ENCODE measurements around the gene MTUS2.

MTUS2 gene

GRCh38 chr13:29161676-29162075 lies 341.5 kb downstream of the MTUS2 start:
- Mint-ChIP-seq H3K9me3 (peaks cover 3% of the 10 kb centered on the region), H3K4me3 (no peak overlapping the region), H3K36me3 (no peaks in the 10 kb centered on the region), H3K4me1 (no peaks in the 10 kb centered on the region), H3K27ac (no peak overlapping the region), H3K27me3 (no peaks in the 10 kb centered on the region)
- no peak for ATAC-seq

DNA sequence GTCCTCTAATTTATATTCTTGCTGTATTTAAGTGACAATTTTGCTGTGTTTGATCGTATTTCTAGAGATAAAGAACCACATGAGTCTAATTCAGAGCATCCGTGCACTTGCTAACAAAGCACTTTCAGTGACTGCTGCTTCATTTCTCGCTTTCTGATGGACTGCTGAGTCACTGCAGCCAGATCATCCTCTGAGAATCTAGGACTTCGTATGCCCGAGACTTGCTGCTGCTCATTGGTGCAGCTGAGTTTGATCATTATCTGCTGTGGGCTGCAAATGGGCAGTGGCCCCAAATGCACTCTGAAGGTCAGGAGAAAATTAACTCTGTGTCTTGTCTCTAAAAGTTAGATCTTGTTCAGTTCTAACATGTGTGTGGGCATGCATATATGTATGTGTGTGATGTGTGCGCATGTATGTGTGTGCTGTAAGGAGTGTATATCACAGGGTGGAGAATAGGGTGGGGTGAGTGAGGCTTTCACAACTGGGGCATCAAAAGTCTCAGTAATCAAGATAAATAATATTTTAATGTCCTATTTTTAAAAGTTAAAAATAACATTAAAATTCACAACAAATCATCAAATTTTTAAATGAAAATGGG lies 342.6 kb downstream of the MTUS2 start:
- no peaks in the 10 kb centered on the region for H3K27me3 Mint-ChIP-seq
- no peaks in the 10 kb centered on the region for H3K4me1 Mint-ChIP-seq
- H3K27ac Mint-ChIP-seq = no peak overlapping the region
- peaks cover 3% of the 10 kb centered on the region for H3K9me3 Mint-ChIP-seq
- ATAC-seq = no peak
- no peak overlapping the region for H3K4me3 Mint-ChIP-seq
- no peaks in the 10 kb centered on the region for H3K36me3 Mint-ChIP-seq

DNA sequence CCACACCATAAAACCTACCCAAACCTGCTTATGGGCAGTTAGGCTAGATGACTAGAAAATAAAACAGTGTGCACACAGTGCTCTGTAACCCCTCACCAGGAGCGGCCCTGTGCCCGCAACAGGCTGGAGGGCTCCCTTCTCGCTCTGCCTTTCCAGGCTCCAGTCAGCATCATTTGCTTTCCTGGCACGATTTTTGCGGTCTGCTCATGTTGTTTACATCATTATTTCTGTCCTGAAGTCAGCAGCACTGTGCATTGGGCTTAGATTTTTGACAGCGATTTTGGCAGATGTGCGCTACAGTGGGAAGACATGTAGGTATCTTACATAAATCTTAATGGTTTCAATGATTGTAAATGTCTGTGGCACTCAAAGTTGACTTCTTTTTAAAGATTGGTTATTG lies 344.0 kb downstream of the MTUS2 start:
- no peak overlapping the region for H3K27ac Mint-ChIP-seq
- no peaks in the 10 kb centered on the region for H3K27me3 Mint-ChIP-seq
- H3K36me3 Mint-ChIP-seq = no peaks in the 10 kb centered on the region
- ATAC-seq = no peak
- no peaks in the 10 kb centered on the region for H3K4me1 Mint-ChIP-seq
- H3K9me3 Mint-ChIP-seq = peaks cover 3% of the 10 kb centered on the region
- no peak overlapping the region for H3K4me3 Mint-ChIP-seq

DNA sequence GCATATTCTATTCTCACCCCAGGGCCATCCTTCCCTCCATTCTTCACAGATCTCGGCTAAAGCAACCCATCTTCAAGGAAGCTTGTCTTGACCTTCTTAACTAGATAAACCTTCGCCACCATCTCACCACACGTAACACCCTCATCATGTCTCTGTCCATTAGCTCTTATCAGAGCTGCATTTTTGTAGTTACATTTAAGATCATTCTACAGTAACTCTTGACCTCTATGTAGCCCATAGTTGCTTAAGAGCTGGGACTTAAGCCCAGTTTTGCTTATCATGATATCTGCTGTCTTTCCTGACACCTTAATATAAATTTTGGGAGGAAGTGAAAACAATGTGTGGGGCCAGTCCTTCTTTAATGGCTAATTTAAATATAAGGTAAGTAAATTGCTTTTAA lies 345.1 kb downstream of the MTUS2 start:
- no peaks in the 10 kb centered on the region for H3K27me3 Mint-ChIP-seq
- H3K36me3 Mint-ChIP-seq = no peaks in the 10 kb centered on the region
- no peaks in the 10 kb centered on the region for H3K4me1 Mint-ChIP-seq
- H3K9me3 Mint-ChIP-seq = peaks cover 3% of the 10 kb centered on the region
- H3K27ac Mint-ChIP-seq = no peak overlapping the region
- no peak for ATAC-seq
- H3K4me3 Mint-ChIP-seq = no peak overlapping the region

DNA sequence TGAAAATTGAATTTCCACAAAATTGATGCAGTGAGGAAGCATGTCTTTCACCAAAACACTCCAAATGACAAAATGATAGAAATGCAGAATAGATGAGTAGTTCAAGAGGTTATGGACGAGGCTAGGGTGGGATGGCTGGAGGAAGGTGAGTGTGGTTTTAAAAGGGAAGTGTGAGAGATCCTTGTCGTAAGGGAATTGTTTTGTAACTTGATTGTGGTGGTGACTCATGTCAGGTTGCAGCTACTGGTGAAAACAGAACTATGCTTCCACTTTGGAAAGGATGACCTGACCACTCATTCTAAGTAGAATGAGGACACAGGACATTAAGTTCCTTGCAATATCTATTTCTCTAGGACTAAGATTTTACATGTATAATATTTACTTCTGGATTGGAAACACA lies 345.7 kb downstream of the MTUS2 start:
- no peaks in the 10 kb centered on the region for H3K27me3 Mint-ChIP-seq
- H3K27ac Mint-ChIP-seq = no peak overlapping the region
- ATAC-seq = no peak
- peaks cover 3% of the 10 kb centered on the region for H3K9me3 Mint-ChIP-seq
- no peaks in the 10 kb centered on the region for H3K4me1 Mint-ChIP-seq
- H3K4me3 Mint-ChIP-seq = no peak overlapping the region
- H3K36me3 Mint-ChIP-seq = no peaks in the 10 kb centered on the region

DNA sequence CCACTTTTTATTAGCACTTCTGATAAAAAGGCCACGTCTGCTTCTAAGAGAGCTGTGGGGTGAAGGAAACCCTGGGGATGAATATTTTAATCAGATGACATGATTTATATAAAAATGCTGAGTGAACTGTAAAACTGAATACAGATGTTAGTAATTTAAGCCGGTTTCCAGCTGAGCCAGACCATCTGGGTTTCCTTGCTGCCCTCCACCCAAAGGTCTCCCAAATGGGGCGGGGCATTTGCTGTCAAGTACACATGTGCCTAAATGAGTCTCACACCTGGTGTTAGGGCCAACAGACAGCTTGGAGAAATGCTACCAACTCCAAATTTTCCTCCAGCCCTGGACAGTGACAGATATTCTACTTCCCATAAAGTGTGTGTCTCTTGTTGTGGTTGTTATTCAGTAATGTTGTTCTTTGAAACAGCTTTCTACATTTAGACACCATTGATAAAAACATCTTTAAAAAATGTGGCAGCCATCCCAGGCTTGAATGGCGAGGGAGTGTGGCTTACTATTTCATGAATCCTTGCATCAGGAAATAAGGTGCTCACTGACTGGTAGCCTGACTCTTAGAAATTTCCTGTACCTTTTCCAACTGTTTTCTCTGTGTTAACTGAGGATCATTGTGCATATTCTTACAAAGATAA lies 350.4 kb downstream of the MTUS2 start:
- Mint-ChIP-seq H3K4me3 (no peak overlapping the region), H3K36me3 (no peaks in the 10 kb centered on the region), H3K4me1 (no peaks in the 10 kb centered on the region), H3K9me3 (peaks cover 3% of the 10 kb centered on the region), H3K27ac (no peak overlapping the region), H3K27me3 (no peaks in the 10 kb centered on the region)
- no peak for ATAC-seq

DNA sequence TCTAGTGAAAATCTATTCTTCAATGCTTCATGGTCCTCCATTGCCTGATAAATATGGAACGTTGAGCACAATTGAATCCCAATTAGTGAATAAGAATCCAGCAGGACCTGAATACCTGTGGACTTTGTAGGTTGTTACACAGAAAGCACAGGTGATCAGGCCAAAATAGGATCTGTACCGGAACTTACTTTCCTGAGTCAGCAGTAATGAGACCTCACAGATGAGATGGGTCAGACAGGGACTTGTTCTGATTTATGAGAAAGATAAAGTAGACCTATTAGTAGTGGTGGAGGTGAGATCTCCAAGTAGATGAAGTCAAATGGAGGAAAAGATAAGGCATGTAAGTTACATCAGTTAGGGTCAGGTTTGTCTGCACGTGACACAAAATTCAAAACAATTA lies 351.1 kb downstream of the MTUS2 start:
- Mint-ChIP-seq H3K27ac (no peak overlapping the region), H3K36me3 (no peaks in the 10 kb centered on the region), H3K27me3 (no peaks in the 10 kb centered on the region), H3K4me1 (no peaks in the 10 kb centered on the region), H3K9me3 (peaks cover 3% of the 10 kb centered on the region), H3K4me3 (no peak overlapping the region)
- ATAC-seq = no peak

DNA sequence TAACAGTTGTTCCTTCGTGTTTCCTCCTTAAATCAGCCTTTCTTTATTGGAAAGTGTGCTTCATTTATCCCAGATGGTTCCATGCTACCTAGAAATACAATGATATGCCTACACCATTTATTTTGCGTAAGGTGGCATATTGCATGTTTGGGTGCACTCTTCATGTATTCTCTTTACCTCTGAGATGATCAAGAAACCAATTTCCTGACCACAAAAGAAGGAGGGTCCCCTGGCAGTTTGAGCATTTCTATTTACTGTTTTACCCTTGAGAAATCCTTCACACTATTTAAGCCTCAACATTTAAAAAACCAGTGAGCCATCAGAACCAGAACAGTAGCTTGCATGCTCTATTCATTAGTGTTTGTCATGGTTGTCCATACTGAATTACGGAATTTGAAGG lies 354.0 kb downstream of the MTUS2 start:
- no peak for ATAC-seq
- Mint-ChIP-seq H3K4me3 (no peak overlapping the region), H3K27ac (no peak overlapping the region), H3K9me3 (peaks cover 3% of the 10 kb centered on the region), H3K27me3 (no peaks in the 10 kb centered on the region), H3K36me3 (no peaks in the 10 kb centered on the region), H3K4me1 (no peaks in the 10 kb centered on the region)

- ATAC-seq = no peak
- Mint-ChIP-seq H3K27me3 (no peaks in the 10 kb centered on the region), H3K9me3 (peaks cover 3% of the 10 kb centered on the region), H3K27ac (no peak overlapping the region), H3K4me1 (no peaks in the 10 kb centered on the region), H3K4me3 (no peak overlapping the region), H3K36me3 (no peaks in the 10 kb centered on the region)
These were observed 355.2 kb downstream of the MTUS2 start for GRCh38 chr13:29175250-29175873.

DNA sequence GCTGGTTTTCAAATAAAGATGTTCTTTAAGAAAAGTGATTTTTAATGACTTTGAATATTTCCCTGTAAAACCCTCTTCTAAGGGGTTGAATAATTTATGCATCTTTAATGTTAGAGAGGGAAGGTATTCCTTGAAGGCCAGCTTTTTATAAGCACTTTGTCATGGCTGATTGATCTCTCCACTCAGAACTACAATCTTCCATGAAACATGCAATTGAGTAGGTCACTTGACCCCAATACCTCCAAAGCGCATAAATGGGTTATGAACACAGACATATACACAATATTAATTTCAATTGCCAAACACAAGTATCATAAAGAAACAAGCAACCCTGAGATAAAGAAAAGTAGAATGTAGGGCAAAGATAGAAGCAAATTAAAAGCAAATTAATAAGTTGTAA lies 359.9 kb downstream of the MTUS2 start:
- Mint-ChIP-seq H3K27me3 (no peaks in the 10 kb centered on the region), H3K27ac (no peak overlapping the region), H3K9me3 (peaks cover 15% of the 10 kb centered on the region), H3K36me3 (no peaks in the 10 kb centered on the region), H3K4me3 (no peak overlapping the region), H3K4me1 (no peaks in the 10 kb centered on the region)
- no peak for ATAC-seq

DNA sequence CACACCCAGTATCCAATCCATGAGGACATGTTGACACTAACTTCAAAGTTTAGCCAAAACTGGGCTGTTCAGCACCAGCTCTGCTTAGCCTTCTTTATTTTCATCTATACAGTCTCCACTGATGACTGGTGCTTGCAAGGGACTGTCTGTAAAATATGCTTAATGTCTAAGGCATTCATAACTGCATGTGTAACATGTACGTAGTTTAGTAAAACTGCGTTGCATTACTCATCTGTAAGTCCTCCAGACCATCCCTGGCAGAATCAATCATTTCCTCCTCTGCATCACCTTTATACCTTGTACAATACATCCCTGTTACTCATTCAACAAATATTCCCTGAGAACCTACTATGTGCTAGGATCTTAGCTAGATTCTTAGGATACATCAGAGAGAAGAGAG lies 362.1 kb downstream of the MTUS2 start:
- Mint-ChIP-seq H3K4me1 (peaks cover 4% of the 10 kb centered on the region), H3K27me3 (no peaks in the 10 kb centered on the region), H3K36me3 (no peaks in the 10 kb centered on the region), H3K4me3 (no peak overlapping the region), H3K9me3 (peaks cover 24% of the 10 kb centered on the region), H3K27ac (no peak overlapping the region)
- no peak for ATAC-seq

GRCh38 chr13:29185926-29186325 lies 365.8 kb downstream of the MTUS2 start:
- H3K36me3 Mint-ChIP-seq = no peaks in the 10 kb centered on the region
- peaks cover 11% of the 10 kb centered on the region for H3K4me1 Mint-ChIP-seq
- no peaks in the 10 kb centered on the region for H3K27me3 Mint-ChIP-seq
- H3K27ac Mint-ChIP-seq = no peak overlapping the region
- peaks cover 26% of the 10 kb centered on the region for H3K9me3 Mint-ChIP-seq
- no peak overlapping the region for H3K4me3 Mint-ChIP-seq
- ATAC-seq = no peak

DNA sequence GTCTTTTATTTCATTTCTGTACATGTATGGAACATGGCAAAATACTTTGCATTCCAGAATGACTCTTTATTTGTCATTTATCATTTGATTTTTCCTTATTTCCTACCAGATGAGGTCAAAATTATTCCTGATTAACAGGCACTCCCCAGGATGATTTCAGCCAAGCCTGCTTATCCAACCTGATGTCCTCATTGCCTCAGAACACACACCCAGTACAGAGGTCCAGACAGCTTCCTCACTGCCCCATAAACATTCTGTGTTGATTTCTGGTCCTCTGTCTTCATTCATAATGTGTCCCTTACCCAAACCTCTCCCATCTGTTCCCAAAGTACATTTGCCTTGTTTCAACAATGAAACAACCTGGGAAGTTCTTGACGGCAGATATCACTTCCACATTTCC lies 367.4 kb downstream of the MTUS2 start:
- no peak overlapping the region for H3K4me3 Mint-ChIP-seq
- H3K36me3 Mint-ChIP-seq = no peaks in the 10 kb centered on the region
- no peaks in the 10 kb centered on the region for H3K27me3 Mint-ChIP-seq
- no peak overlapping the region for H3K27ac Mint-ChIP-seq
- H3K9me3 Mint-ChIP-seq = peaks cover 25% of the 10 kb centered on the region
- no peak for ATAC-seq
- peaks cover 11% of the 10 kb centered on the region for H3K4me1 Mint-ChIP-seq

DNA sequence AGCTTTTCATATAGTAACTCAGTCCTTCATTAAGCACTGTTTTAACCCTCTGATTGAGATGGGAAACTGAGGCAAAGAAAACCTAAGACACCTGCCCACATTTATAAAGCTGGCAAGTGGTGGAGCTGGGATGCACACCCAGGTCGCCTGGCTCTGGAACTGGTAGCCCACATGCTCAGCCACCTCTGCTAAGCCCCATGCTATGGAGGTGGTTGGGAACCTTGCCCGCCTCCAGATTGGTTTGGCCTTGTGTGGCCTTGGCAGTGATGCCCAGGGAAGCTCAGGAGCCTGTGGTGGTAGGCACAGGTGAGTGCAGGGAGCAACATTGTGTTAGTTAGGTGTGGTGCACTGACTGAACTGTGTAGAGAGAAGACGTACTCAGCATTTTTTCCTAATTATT lies 370.2 kb downstream of the MTUS2 start:
- ATAC-seq = no peak
- H3K4me3 Mint-ChIP-seq = no peak overlapping the region
- no peaks in the 10 kb centered on the region for H3K36me3 Mint-ChIP-seq
- H3K4me1 Mint-ChIP-seq = peaks cover 11% of the 10 kb centered on the region
- H3K27ac Mint-ChIP-seq = no peak overlapping the region
- peaks cover 14% of the 10 kb centered on the region for H3K9me3 Mint-ChIP-seq
- H3K27me3 Mint-ChIP-seq = no peaks in the 10 kb centered on the region

DNA sequence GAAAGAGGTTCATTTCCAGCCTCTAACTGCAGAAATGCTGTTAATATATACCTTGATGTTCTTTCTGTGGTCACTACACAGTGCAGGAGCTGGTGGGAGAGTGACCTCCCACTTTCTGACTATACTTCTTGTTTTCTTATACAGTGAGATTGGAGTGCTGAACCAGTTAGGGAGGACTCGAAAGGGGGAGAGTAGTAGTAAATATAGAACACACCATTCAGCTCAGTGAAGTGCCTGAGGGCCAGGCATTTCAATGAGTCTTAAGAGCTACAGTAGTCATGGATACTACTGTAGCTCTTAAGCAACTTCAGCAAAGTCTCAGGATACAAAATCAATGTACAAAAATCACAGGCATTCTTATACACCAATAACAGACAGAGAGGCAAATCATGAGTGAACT lies 372.9 kb downstream of the MTUS2 start:
- H3K4me3 Mint-ChIP-seq = no peak overlapping the region
- H3K9me3 Mint-ChIP-seq = peaks cover 12% of the 10 kb centered on the region
- no peak overlapping the region for H3K27ac Mint-ChIP-seq
- ATAC-seq = no peak
- no peaks in the 10 kb centered on the region for H3K27me3 Mint-ChIP-seq
- no peaks in the 10 kb centered on the region for H3K4me1 Mint-ChIP-seq
- H3K36me3 Mint-ChIP-seq = no peaks in the 10 kb centered on the region

GRCh38 chr13:29195456-29195855 lies 375.3 kb downstream of the MTUS2 start:
- Mint-ChIP-seq H3K9me3 (peaks cover 15% of the 10 kb centered on the region), H3K4me1 (no peaks in the 10 kb centered on the region), H3K27me3 (no peaks in the 10 kb centered on the region), H3K36me3 (no peaks in the 10 kb centered on the region), H3K4me3 (no peak overlapping the region), H3K27ac (no peak overlapping the region)
- no peak for ATAC-seq

Data from stimulated activated memory B cell treated with anti-CD40 and anti-IgM and Interleukin-4, amounts not matched to agents 10 μg/mL and 1 μg/mL and 100 μg/mL, for 72 hours (primary cell).